Subcutaneous adipose tissue (tissue), 4 donors: ENCODE results near the gene TMEM229B. TPM values are rescaled to one million over a fixed set of nuclear protein-coding genes. Genes with fewer than 3 reads are reported as not detected.

Source experiments
- CTCF ChIP-seq: fragments of 450-650 bp; IDR thresholded peaks from one replicate; pipeline ENCODE4 v1.5.1; 2016; ENCODE audit warnings: low read depth, mild to moderate bottlenecking, control low read depth, antibody characterized with exemption, moderate library complexity
- total RNA-seq, 4 donors: library from RNA; depleted of rRNA; stranded (reverse); fragments of >200 nt; gene quantifications; one replicate each; pipeline ENCODE4 v1.1.0, GENCODE V29; 2016

Gene TMEM229B
- total RNA-seq, 4 donors from 2014 or later: 1.4 to 10.2 (median 2.2) TPM; not detected in 1

GRCh38 chr14:67464879-67465278, 23.6 kb downstream of the TMEM229B start:
- no peak for TF ChIP-seq CTCF

- no peak for TF ChIP-seq CTCF
Observed at GRCh38 chr14:67464377-67464776, 24.1 kb downstream of the TMEM229B start.

- no peak for TF ChIP-seq CTCF
Observed at GRCh38 chr14:67463900-67464299, 24.6 kb downstream of the TMEM229B start.

DNA sequence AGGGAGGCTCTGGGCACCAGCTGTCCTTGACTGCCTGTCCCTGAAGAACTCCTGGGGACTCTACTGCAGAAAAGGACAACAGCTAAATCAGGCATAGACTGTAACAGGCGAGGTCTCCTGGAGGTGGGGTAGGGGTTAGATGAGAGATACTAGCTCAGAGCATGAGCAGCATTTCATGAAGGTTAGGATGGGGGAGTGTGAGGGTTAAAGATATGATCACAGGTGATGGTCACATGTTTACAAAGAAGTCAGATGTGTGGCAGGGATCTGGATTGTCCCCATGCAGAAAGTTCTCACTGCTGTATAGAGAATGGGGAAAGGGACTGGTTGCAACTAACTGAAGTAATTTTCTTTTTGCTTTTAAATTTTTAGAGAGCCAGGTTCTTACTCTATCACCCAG, 26.5 kb downstream of the TMEM229B start:
- no peak for TF ChIP-seq CTCF

DNA sequence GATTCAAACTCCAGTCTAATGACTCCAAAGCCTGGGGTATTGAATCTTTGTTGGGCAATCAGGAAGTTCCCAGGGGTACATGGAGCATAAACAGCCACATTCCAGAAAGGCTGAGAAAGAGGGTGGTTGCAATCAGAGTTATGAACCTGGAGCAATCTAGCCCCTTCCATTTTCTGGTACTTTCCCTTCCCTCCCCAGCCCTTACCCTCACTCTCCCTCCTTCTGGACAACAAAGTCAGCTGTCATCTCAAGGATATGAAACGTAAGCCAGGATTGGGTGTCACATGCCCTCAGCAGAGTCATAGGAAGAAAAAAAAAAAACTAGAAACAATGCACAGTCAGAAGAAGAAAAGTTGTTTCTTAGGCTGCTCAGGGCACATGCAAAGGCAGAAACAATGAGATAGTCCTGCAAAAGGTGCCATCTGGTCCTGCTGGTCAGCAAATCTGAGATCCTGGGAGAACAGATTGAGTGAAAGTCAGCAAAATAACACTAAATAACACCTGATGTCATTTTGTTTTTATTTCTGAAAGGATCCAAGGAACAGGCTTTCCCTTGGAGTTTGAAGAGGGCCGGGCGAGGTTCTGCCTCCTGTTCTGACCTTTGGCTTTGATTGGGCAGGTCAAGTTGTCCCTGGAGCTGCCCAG, 27.1 kb downstream of the TMEM229B start:
- no peak for TF ChIP-seq CTCF

- TF ChIP-seq CTCF: no peak
Observed at GRCh38 chr14:67459336-67459735, 29.2 kb downstream of the TMEM229B start.

DNA sequence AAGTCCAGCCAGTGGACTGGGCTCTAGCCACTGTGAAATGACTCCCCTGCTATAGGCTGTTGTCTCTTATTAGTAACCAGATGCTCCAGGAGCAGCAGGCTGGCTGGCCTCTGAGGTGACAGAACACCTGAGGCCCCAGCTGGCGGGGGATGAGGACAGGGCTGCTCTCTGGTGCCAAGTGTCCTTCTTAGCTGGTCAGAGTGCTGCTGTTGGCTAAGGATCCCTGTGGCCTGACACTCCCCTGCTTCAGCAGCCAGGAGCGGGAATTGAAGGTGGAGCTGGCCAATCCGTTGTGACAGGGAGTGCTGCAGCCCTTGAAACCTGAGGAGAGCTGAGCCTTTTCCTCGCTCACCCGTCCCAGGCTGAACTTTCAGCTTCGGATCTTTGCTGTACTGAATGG, 30.7 kb downstream of the TMEM229B start:
- no peak for TF ChIP-seq CTCF
